ENCODE data around the gene COL9A3. TPM values are rescaled to one million over a fixed set of nuclear protein-coding genes. Genes with fewer than 3 reads are reported as not detected.
A peak's percentile ranks its signal among the peaks of the same experiment; 100 is the strongest.

The COL9A3 gene
- total and polyA plus RNA-seq, 8 donors = 1.7 to 183 (median 9.5) TPM

DNA sequence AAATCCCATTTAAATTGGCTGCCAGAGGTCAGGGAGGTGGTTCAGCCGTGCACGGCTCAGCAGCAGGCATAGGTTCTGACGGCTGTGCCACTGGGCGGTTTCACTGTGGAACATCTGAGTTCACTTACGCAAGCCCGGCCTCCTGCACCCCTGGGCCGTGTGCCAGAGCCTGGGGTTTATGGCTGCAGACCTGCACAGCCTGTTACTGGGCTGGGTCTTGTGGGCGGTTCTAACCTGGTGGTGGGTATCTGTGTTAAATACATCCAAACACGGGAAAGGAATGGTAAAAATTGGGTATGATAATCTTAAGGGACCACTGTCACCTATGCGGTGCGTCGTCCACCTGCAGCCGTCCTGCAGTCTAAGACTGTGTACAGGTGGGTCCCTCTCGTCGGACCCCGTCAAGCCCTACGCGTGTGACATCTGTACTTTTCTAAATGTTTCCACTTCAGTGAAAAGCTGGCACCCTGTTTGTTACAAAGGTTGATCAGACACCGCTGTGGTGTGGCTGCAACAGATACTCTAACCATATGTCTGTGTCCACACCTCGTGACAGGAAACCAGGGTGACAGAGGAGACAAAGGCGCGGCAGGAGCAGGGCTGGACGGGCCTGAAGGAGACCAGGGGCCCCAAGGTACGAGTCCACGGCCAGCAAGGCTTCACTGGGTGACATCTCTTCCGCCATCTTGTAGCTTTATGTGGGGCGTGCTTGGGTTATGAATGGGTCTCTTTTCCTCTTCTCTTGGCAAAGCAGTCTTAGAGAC, 21.5 kb downstream of the COL9A3 start:
- H3K4me3 ChIP-seq = no peak overlapping the region
- H3K9me3 ChIP-seq = no peaks in the 10 kb centered on the region
- ATAC-seq (peak; percentile 73 to 82 (median 78)), DNase-seq (peak in 4 of 6 donors; percentile 57 to 74 (median 66)), FAIRE-seq (no peak)
- 65 to 73% methylated on average over 27 of the region's 27 CpGs for WGBS, 2 donors
- H3K4me1 ChIP-seq = no peaks in the 10 kb centered on the region
- H3K27ac ChIP-seq = no peak overlapping the region
- H3K36me3 ChIP-seq = no peaks in the 10 kb centered on the region
- TF ChIP-seq, protein P1, sequence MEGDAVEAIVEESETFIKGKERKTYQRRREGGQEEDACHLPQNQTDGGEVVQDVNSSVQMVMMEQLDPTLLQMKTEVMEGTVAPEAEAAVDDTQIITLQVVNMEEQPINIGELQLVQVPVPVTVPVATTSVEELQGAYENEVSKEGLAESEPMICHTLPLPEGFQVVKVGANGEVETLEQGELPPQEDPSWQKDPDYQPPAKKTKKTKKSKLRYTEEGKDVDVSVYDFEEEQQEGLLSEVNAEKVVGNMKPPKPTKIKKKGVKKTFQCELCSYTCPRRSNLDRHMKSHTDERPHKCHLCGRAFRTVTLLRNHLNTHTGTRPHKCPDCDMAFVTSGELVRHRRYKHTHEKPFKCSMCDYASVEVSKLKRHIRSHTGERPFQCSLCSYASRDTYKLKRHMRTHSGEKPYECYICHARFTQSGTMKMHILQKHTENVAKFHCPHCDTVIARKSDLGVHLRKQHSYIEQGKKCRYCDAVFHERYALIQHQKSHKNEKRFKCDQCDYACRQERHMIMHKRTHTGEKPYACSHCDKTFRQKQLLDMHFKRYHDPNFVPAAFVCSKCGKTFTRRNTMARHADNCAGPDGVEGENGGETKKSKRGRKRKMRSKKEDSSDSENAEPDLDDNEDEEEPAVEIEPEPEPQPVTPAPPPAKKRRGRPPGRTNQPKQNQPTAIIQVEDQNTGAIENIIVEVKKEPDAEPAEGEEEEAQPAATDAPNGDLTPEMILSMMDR (IDR thresholded peaks at IDR 0.05) = no peak
- intact Hi-C loops (cut with DNase I) = no loop called here
- H3K27me3 ChIP-seq = no peaks in the 10 kb centered on the region

DNA sequence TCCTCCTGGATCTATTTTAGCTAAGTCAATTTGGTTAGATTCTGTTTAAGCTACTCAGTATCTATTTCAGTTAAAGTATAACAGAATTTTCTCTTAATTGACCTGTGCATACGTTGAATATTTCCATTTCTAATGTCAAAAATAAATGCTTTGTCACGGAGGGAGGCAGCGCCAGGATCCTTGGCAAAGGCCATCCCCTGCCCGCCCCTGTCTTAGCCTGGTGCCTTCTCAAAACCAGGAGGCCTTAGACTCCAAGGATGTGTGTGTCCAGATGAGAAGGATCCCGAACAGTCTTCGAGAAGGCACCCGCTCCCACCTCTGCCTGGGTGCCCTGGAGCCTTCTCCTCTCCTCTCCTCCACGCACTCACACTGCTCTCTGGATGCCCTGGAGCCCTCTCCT, 22.4 kb downstream of the COL9A3 start:
- Histone ChIP-seq H3K4me1 (no peaks in the 10 kb centered on the region), H3K36me3 (no peaks in the 10 kb centered on the region), H3K27ac (no peak overlapping the region), H3K4me3 (no peak overlapping the region), H3K27me3 (no peaks in the 10 kb centered on the region), H3K9me3 (no peaks in the 10 kb centered on the region)
- TF ChIP-seq, protein P1 (IDR thresholded peaks at IDR 0.05) = no peak
- DNase-seq (peak in 1 of 6 donors; percentile 21), ATAC-seq (no peak), FAIRE-seq (no peak)
- WGBS, 2 donors = 78 to 81% methylated on average over 7 to 8 of the region's 8 CpGs
- intact Hi-C loops (cut with DNase I) = no loop called here

DNA sequence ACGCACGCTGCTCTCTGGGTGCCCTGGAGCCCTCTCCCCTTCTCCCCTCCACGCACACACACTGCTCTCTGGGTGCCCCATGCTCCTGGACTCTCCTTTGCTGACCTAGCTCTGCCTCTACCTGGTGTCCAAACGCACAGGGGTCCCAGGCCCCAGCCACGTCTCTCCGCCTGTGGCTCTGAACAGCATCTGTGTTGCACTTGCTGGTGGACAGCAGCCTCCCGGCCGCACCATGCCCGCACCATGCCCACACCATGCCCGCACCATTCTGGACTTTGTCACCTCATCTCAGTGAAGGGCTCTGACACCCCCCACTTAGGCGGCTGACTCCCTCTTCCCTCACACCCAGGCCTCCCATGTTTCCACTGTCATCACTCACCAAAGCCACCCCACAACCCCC, 23.0 kb downstream of the COL9A3 start:
- no peak overlapping the region for H3K4me3 ChIP-seq
- H3K27ac ChIP-seq = no peak overlapping the region
- TF ChIP-seq, protein P1 (IDR thresholded peaks at IDR 0.05) = no peak
- H3K9me3 ChIP-seq = no peaks in the 10 kb centered on the region
- DNase-seq (no peak), FAIRE-seq (no peak), ATAC-seq (no peak)
- intact Hi-C loops (cut with DNase I) = no loop called here
- no peaks in the 10 kb centered on the region for H3K27me3 ChIP-seq
- no peaks in the 10 kb centered on the region for H3K36me3 ChIP-seq
- no peaks in the 10 kb centered on the region for H3K4me1 ChIP-seq
- WGBS, 2 donors = 74 to 86% methylated on average over 11 of the region's 11 CpGs

DNA sequence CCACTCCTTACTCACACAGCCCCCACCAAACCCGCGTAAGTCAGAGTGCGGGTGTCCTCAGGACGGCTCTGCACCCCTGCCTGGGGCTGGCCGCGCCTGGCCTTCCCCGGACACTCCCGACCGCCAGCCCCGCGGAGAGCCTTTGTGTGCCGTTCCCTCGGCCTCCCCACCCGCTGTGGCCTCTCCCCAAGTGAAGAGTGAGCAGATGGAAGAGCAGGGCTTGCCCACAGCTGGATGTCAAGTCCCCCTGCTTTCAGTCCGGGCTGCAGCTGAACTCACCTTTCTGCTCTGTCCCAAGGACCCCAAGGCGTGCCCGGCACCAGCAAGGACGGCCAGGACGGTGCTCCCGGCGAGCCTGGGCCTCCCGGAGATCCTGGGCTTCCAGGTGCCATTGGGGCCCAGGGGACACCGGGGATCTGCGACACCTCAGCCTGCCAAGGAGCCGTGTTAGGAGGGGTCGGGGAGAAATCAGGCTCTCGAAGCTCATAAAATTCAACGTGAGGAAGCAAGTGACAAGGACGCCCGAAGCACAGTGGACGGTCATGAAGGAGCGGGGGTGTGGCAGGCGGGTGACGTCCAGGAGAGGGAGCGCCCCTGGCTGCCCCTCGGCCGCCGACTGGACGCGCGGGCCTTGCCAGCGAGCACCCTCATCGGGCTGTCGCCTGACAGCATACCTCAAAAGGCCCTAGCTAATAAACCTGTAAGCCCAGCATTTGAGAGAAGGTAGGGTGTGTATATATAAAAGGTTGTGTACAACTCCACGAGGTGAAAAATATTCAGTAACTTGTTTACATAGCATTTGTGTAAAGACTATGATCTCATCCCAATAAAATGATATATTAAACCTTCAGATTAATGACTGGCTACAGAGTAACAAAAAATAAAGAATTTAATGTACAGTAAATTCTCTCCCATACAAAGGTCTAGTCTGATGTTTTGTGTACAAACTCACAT, 23.7 kb downstream of the COL9A3 start:
- TF ChIP-seq, protein P1 (IDR thresholded peaks at IDR 0.05) = no peak
- Histone ChIP-seq H3K9me3 (no peaks in the 10 kb centered on the region), H3K4me1 (no peaks in the 10 kb centered on the region), H3K36me3 (no peaks in the 10 kb centered on the region), H3K27ac (no peak overlapping the region), H3K27me3 (no peaks in the 10 kb centered on the region), H3K4me3 (no peak overlapping the region)
- ATAC-seq = no peak
- no peak for FAIRE-seq
- 75 to 80% methylated on average over 45 of the region's 45 CpGs for WGBS, 2 donors
- intact Hi-C loops (cut with DNase I) = no loop called here
- DNase-seq = peak in 1 of 6 donors; percentile 47

Data from pancreas (tissue), 10 donors.